Pons (tissue), 1 donor: Measurements from ENCODE around the gene ASS1.

ENCODE experiments used
- DNase-seq: peaks from one replicate; pipeline ENCODE4 v3.0.0-alpha.2; 2016; ENCODE audit warnings: low spot score

Gene ASS1

GRCh38 chr9:130419521-130420035, 25.2 kb upstream of the ASS1 start:
- no peak for DNase-seq

- no peak for DNase-seq
Measured at GRCh38 chr9:130421154-130421801, 23.5 kb upstream of the ASS1 start.

GRCh38 chr9:130421802-130422276, 22.9 kb upstream of the ASS1 start:
- DNase-seq: no peak

GRCh38 chr9:130422546-130422945, 22.2 kb upstream of the ASS1 start:
- DNase-seq: no peak

GRCh38 chr9:130423272-130423671, 21.5 kb upstream of the ASS1 start:
- peak; percentile 4 for DNase-seq

GRCh38 chr9:130424595-130425454, 19.9 kb upstream of the ASS1 start:
- no peak for DNase-seq

- DNase-seq: no peak
Measured at GRCh38 chr9:130425741-130426466, 18.9 kb upstream of the ASS1 start.

GRCh38 chr9:130426467-130426773, 18.3 kb upstream of the ASS1 start:
- no peak for DNase-seq

- DNase-seq: no peak
Measured at GRCh38 chr9:130426883-130427282, 17.9 kb upstream of the ASS1 start.

- DNase-seq: no peak
Measured at GRCh38 chr9:130427326-130427725, 17.4 kb upstream of the ASS1 start.

- no peak for DNase-seq
Measured at GRCh38 chr9:130428086-130428665, 16.6 kb upstream of the ASS1 start.

- no peak for DNase-seq
Measured at GRCh38 chr9:130429381-130429780, 15.4 kb upstream of the ASS1 start.

GRCh38 chr9:130429831-130430230, 14.9 kb upstream of the ASS1 start:
- DNase-seq: no peak

- DNase-seq: no peak
Measured at GRCh38 chr9:130430232-130430631, 14.5 kb upstream of the ASS1 start.

- DNase-seq: no peak
Measured at GRCh38 chr9:130430734-130431535, 13.8 kb upstream of the ASS1 start.

GRCh38 chr9:130431536-130432303, 13.0 kb upstream of the ASS1 start:
- DNase-seq: no peak

- DNase-seq: no peak
Measured at GRCh38 chr9:130432362-130432761, 12.4 kb upstream of the ASS1 start.

GRCh38 chr9:130432796-130433167, 12.0 kb upstream of the ASS1 start:
- DNase-seq: no peak

GRCh38 chr9:130433168-130433946, 11.4 kb upstream of the ASS1 start:
- DNase-seq: no peak

GRCh38 chr9:130433947-130434262, 10.9 kb upstream of the ASS1 start:
- no peak for DNase-seq
